Trophoblast cell (in vitro differentiated cells and primary cell): ENCODE results near the gene HDAC9.

ENCODE experiments used
- DNase-seq, 2 donors: peaks; one replicate each; pipeline ENCODE4 v3.0.0-alpha.2; 2016
- H2AFZ ChIP-seq: 2 replicates; pipeline ENCODE4 v1.6.1; 2013; ENCODE audit warnings: low read length, moderate library complexity, mild to moderate bottlenecking; ENCODE audit not compliant: insufficient read depth, poor library complexity
- H2AK5ac ChIP-seq: 2 replicates; pipeline ENCODE4 v1.6.1; 2013; ENCODE audit warnings: mild to moderate bottlenecking, low read length
- H2BK120ac ChIP-seq: 2 replicates; pipeline ENCODE4 v1.6.1; 2013; ENCODE audit warnings: low read length, mild to moderate bottlenecking, moderate library complexity; ENCODE audit not compliant: insufficient read depth, poor library complexity
- H2BK12ac ChIP-seq: 2 replicates; pipeline ENCODE4 v1.6.1; 2013; ENCODE audit warnings: mild to moderate bottlenecking, low read length, moderate library complexity
- H2BK5ac ChIP-seq: 2 replicates; pipeline ENCODE4 v1.6.1; 2013; ENCODE audit warnings: low read length, low read depth, moderate library complexity, mild to moderate bottlenecking; ENCODE audit not compliant: poor library complexity
- H3K14ac ChIP-seq: 2 replicates; pipeline ENCODE4 v1.6.1; 2013; ENCODE audit warnings: mild to moderate bottlenecking, low read length
- H3K18ac ChIP-seq: 2 replicates; pipeline ENCODE4 v1.6.1; 2013; ENCODE audit warnings: mild to moderate bottlenecking, low read length
- H3K23ac ChIP-seq: 2 replicates; pipeline ENCODE4 v1.6.1; 2013; ENCODE audit warnings: low read length
- H3K27ac ChIP-seq: 2 replicates; pipeline ENCODE4 v1.5.1; 2013; ENCODE audit warnings: low read depth, mild to moderate bottlenecking, inconsistent platforms, low read length, moderate library complexity
- H3K27me3 ChIP-seq: 2 replicates; pipeline ENCODE4 v1.6.1; 2013; ENCODE audit warnings: inconsistent platforms, mild to moderate bottlenecking, low read length, moderate library complexity; ENCODE audit not compliant: insufficient read depth
- H3K36me3 ChIP-seq, 2 experiments: 1 replicate in 1 of 2; 2 replicates in 1 of 2; pipeline ENCODE4 v1.6.1; 2013; ENCODE audit warnings: low read length in 2 of 2, mild to moderate bottlenecking in 2 of 2, moderate library complexity in 1 of 2; ENCODE audit not compliant: insufficient read depth in 2 of 2, control insufficient read depth in 1 of 2
- H3K4ac ChIP-seq: 2 replicates; pipeline ENCODE4 v1.6.1; 2013; ENCODE audit warnings: low read depth, mild to moderate bottlenecking, low read length, moderate library complexity
- H3K4me1 ChIP-seq, 2 experiments: 1 replicate in 1 of 2; 2 replicates in 1 of 2; pipeline ENCODE4 v1.6.1; 2013; ENCODE audit warnings: low read length in 2 of 2, mild to moderate bottlenecking in 2 of 2, moderate library complexity in 1 of 2; ENCODE audit not compliant: insufficient read depth in 2 of 2, control insufficient read depth in 1 of 2
- H3K4me2 ChIP-seq: 2 replicates; pipeline ENCODE4 v1.6.1; 2013; ENCODE audit warnings: inconsistent platforms, mild to moderate bottlenecking, low read length, moderate library complexity
- H3K4me3 ChIP-seq: 2 replicates; pipeline ENCODE4 v1.5.1; 2013; ENCODE audit warnings: mild to moderate bottlenecking, low read depth, low read length, inconsistent platforms
- H3K79me1 ChIP-seq: one replicate; pipeline ENCODE4 v1.6.1; 2013; ENCODE audit warnings: low read length
- H3K79me2 ChIP-seq: 2 replicates; pipeline ENCODE4 v1.6.1; 2013; ENCODE audit warnings: low read length, mild to moderate bottlenecking; ENCODE audit not compliant: control insufficient read depth, insufficient read depth, poor library complexity
- H3K9ac ChIP-seq: 2 replicates; pipeline ENCODE4 v1.6.1; 2013; ENCODE audit warnings: mild to moderate bottlenecking, low read length
- H3K9me3 ChIP-seq: 2 replicates; pipeline ENCODE4 v1.6.1; 2013; ENCODE audit warnings: low read depth, mild to moderate bottlenecking, control low read depth, inconsistent platforms, low read length; ENCODE audit not compliant: insufficient read depth
- H4K12ac ChIP-seq: 2 replicates; pipeline ENCODE4 v1.6.1; 2013; ENCODE audit warnings: low read depth, mild to moderate bottlenecking, low read length, moderate library complexity
- H4K8ac ChIP-seq: 2 replicates; pipeline ENCODE4 v1.6.1; 2013; ENCODE audit warnings: low read depth, mild to moderate bottlenecking, low read length, moderate library complexity
- H4K91ac ChIP-seq: one replicate; pipeline ENCODE4 v1.6.1; 2013; ENCODE audit warnings: low read depth, mild to moderate bottlenecking, low read length, moderate library complexity
- WGBS: extraction: QIAGEN DNeasy Blood & Tissue Kit; methylation state at CpG from one replicate; pipeline ENCODE4 v1.1.7; 2013; ENCODE audit warnings: missing lambda C conversion rate; ENCODE audit not compliant: insufficient read length, insufficient coverage; ENCODE audit errors: extremely low coverage; 5-methylcytosine and 5-hydroxymethylcytosine counted together

HDAC9 gene

GRCh38 chr7:18619311-18619710 lies 123.8 kb downstream of the HDAC9 start:
- Histone ChIP-seq H3K4me3 (no peak overlapping the region), H3K18ac (no peak overlapping the region), H3K4ac (no peak overlapping the region), H4K8ac (no peak overlapping the region), H3K27ac (no peak overlapping the region), H3K9me3 (no peaks in the 10 kb centered on the region), H2BK5ac (no peak overlapping the region), H3K14ac (no peak overlapping the region), H4K12ac (no peak overlapping the region), H2BK120ac (no peak overlapping the region), H4K91ac (no peak overlapping the region), H3K27me3 (no peaks in the 10 kb centered on the region), H3K4me2 (no peak overlapping the region), H2AK5ac (no peak overlapping the region), H3K79me1 (no peaks in the 10 kb centered on the region), H2AFZ (no peak overlapping the region), H3K9ac (no peak overlapping the region), H3K4me1 (no peaks in the 10 kb centered on the region), H3K79me2 (no peaks in the 10 kb centered on the region), H3K23ac (no peak overlapping the region), H3K36me3 (no peaks in the 10 kb centered on the region), H2BK12ac (no peak overlapping the region)
- no peak for DNase-seq
- WGBS = no CpG with 5 or more reads among the region's 1 CpG

- no peak overlapping the region for H2BK5ac ChIP-seq
- no peak overlapping the region for H3K4ac ChIP-seq
- WGBS = no CpG with 5 or more reads among the region's 3 CpGs
- no peaks in the 10 kb centered on the region for H3K9me3 ChIP-seq
- no peak overlapping the region for H3K4me3 ChIP-seq
- DNase-seq = no peak
- no peak overlapping the region for H2AK5ac ChIP-seq
- H4K12ac ChIP-seq = no peak overlapping the region
- H3K79me1 ChIP-seq = no peaks in the 10 kb centered on the region
- H3K18ac ChIP-seq = no peak overlapping the region
- no peaks in the 10 kb centered on the region for H3K4me1 ChIP-seq
- no peak overlapping the region for H2BK120ac ChIP-seq
- H3K23ac ChIP-seq = no peak overlapping the region
- no peak overlapping the region for H3K9ac ChIP-seq
- no peak overlapping the region for H3K14ac ChIP-seq
- H3K27me3 ChIP-seq = no peaks in the 10 kb centered on the region
- H2AFZ ChIP-seq = no peak overlapping the region
- H4K91ac ChIP-seq = no peak overlapping the region
- no peak overlapping the region for H3K27ac ChIP-seq
- H3K79me2 ChIP-seq = no peaks in the 10 kb centered on the region
- no peak overlapping the region for H4K8ac ChIP-seq
- no peak overlapping the region for H3K4me2 ChIP-seq
- H3K36me3 ChIP-seq = no peaks in the 10 kb centered on the region
- no peak overlapping the region for H2BK12ac ChIP-seq
Measured at GRCh38 chr7:18623389-18623788, 127.8 kb downstream of the HDAC9 start.

DNA sequence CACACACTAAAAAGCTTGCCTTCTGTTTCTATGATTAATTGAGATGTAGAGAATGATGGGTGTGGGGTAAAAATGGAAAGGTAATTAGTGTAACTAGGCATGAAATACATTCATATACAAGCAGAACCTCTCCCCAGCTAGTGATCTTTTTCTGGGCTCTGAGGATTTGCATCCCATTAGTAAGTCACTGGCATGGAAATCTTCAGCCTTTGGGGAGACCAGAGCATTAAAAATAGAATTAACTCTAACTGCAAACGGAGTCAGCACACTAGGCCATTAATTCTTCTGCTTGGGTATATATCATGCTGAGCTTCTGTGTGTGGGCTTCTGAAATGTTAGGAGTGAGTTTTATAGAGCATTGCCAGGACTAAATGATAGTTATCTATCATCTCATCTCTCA lies 128.9 kb downstream of the HDAC9 start:
- Histone ChIP-seq H3K4me2 (no peak overlapping the region), H3K4me3 (no peak overlapping the region), H3K79me2 (no peaks in the 10 kb centered on the region), H3K4me1 (no peaks in the 10 kb centered on the region), H2BK120ac (no peak overlapping the region), H4K91ac (no peak overlapping the region), H2BK12ac (no peak overlapping the region), H2AFZ (no peak overlapping the region), H3K9me3 (no peaks in the 10 kb centered on the region), H3K36me3 (no peaks in the 10 kb centered on the region), H3K27ac (no peak overlapping the region), H3K18ac (no peak overlapping the region), H3K27me3 (no peaks in the 10 kb centered on the region), H3K14ac (no peak overlapping the region), H3K79me1 (no peaks in the 10 kb centered on the region), H2BK5ac (no peak overlapping the region), H3K4ac (no peak overlapping the region), H2AK5ac (no peak overlapping the region), H4K12ac (no peak overlapping the region), H4K8ac (no peak overlapping the region), H3K9ac (no peak overlapping the region), H3K23ac (no peak overlapping the region)
- DNase-seq = no peak
- WGBS = no CpG with 5 or more reads among the region's 1 CpG

DNA sequence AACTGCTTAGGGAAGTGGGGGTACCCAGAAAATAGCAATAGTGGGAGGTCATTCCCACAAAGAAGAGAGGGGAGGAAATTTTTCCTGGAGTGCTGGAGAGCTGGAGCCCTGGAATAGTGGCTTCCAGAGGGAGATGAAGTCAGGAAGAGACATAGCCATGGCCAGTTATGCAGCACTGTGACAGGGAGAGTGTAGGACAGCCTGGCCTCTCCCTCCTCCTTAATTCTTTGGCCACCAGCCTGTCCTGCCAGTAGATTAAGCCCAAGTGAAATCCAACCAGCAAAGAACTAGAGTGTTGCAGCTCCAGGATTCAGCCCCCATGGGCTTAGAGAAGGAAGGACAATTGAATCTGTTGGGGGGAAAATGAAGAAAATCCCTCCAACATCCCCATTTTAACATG lies 130.5 kb downstream of the HDAC9 start:
- Histone ChIP-seq H3K9ac (no peak overlapping the region), H3K27me3 (no peaks in the 10 kb centered on the region), H2AK5ac (no peak overlapping the region), H3K23ac (no peak overlapping the region), H2BK120ac (no peak overlapping the region), H2AFZ (no peak overlapping the region), H2BK12ac (no peak overlapping the region), H3K18ac (no peak overlapping the region), H2BK5ac (no peak overlapping the region), H3K14ac (no peak overlapping the region), H3K9me3 (no peaks in the 10 kb centered on the region), H4K8ac (peak overlapping the region; percentile 10), H4K91ac (no peak overlapping the region), H3K79me2 (no peaks in the 10 kb centered on the region), H3K4ac (no peak overlapping the region), H3K4me3 (no peak overlapping the region), H4K12ac (no peak overlapping the region), H3K79me1 (no peaks in the 10 kb centered on the region), H3K4me1 (no peaks in the 10 kb centered on the region), H3K4me2 (no peak overlapping the region), H3K27ac (no peak overlapping the region), H3K36me3 (no peaks in the 10 kb centered on the region)
- DNase-seq = no peak

DNA sequence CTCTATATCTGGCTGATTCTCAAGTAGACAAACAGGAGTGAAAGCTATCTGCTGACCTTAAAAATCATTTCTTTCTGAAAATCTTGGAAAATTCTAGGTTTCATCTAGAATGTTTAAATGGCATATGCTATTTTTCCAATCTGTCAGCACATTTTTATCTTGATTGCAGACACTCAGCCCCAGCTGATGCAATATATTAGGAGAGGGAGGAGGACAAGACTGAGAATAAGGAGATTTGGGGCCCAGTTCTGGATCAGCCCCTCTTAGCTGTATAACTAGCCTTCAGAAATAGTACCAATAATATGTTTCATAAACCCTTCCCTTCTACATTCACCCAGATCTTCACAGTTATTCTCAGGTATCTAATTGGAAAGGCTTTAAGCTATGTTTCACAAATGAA lies 131.2 kb downstream of the HDAC9 start:
- DNase-seq = no peak
- no peaks in the 10 kb centered on the region for H3K36me3 ChIP-seq
- no peak overlapping the region for H2BK12ac ChIP-seq
- H4K91ac ChIP-seq = no peak overlapping the region
- no peaks in the 10 kb centered on the region for H3K79me2 ChIP-seq
- H3K27me3 ChIP-seq = no peaks in the 10 kb centered on the region
- H3K79me1 ChIP-seq = no peaks in the 10 kb centered on the region
- H3K18ac ChIP-seq = no peak overlapping the region
- no peak overlapping the region for H3K23ac ChIP-seq
- H3K14ac ChIP-seq = no peak overlapping the region
- H3K27ac ChIP-seq = no peak overlapping the region
- H4K12ac ChIP-seq = no peak overlapping the region
- H2AFZ ChIP-seq = no peak overlapping the region
- H3K4me1 ChIP-seq = no peaks in the 10 kb centered on the region
- H3K4me2 ChIP-seq = no peak overlapping the region
- H3K4me3 ChIP-seq = no peak overlapping the region
- no peak overlapping the region for H3K4ac ChIP-seq
- no peaks in the 10 kb centered on the region for H3K9me3 ChIP-seq
- H2BK120ac ChIP-seq = no peak overlapping the region
- no peak overlapping the region for H2BK5ac ChIP-seq
- no peak overlapping the region for H4K8ac ChIP-seq
- H3K9ac ChIP-seq = no peak overlapping the region
- no peak overlapping the region for H2AK5ac ChIP-seq
